HG03039 (cell line): ENCODE data around the gene VSX2.
"Not testable (repeated sequence)": the region's sequence is repeated elsewhere in the genome, so short reads cannot be mapped to it uniquely, and the experiment has no call there.

Source experiments
- ATAC-seq: cut with Tn5 transposase; IDR thresholded peaks from one replicate; pipeline ENCODE4 v1.9.1; 2021; ENCODE audit warnings: mild to moderate bottlenecking, moderate library complexity; ENCODE audit not compliant: unreplicated experiment

VSX2 gene

DNA sequence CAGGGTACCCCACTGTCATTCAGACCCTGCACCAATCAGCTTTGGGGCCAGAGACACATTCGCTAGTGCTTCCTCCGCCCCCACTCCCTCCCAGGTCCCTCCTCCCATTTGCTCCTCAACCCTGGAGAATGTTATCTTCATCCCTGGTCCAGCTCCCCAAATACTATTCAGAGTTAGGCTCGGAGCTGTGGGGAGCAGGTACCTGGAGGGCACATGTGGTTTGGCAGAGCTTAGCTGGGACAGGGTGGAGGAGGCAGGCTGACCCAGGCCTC lies 19.5 kb downstream of the VSX2 start:
- ATAC-seq, result no peak

DNA sequence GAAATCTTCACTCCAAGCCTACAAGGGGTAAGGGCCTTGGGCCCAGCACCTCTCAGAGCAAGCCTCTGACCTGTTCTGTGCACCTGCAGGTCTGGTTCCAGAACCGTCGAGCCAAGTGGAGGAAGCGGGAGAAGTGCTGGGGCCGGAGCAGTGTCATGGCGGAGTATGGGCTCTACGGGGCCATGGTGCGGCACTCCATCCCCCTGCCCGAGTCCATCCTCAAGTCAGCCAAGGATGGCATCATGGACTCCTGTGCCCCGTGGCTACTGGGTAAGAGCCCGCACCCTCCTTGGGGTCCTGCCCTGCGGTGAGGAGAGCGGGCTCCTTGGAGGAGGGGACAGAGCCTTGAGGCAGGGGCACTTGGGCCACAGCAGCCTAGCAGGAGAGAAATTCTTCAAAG lies 20.3 kb downstream of the VSX2 start:
- no peak for ATAC-seq

DNA sequence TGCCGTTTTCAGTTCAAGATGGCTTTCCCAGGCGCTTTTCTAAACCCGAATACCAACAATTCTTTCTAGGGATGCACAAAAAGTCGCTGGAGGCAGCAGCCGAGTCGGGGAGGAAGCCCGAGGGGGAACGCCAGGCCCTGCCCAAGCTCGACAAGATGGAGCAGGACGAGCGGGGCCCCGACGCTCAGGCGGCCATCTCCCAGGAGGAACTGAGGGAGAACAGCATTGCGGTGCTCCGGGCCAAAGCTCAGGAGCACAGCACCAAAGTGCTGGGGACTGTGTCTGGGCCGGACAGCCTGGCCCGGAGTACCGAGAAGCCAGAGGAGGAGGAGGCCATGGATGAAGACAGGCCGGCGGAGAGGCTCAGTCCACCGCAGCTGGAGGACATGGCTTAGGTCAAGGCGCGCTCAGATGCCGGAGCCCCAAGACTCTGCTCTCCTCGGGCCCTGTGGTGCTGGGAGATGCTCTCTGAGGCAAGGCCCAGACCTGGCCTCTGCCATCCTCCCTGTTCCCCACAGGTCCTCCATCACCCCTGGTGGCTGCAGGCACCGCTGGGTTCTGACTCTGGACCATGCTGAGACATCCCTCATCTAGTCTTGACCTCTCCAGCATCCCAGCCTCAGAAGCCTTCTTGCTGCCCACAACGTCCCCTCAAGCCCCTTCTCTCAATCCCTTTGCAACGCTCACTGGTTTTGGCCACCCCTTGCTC lies 21.4 kb downstream of the VSX2 start:
- ATAC-seq, result no peak

DNA sequence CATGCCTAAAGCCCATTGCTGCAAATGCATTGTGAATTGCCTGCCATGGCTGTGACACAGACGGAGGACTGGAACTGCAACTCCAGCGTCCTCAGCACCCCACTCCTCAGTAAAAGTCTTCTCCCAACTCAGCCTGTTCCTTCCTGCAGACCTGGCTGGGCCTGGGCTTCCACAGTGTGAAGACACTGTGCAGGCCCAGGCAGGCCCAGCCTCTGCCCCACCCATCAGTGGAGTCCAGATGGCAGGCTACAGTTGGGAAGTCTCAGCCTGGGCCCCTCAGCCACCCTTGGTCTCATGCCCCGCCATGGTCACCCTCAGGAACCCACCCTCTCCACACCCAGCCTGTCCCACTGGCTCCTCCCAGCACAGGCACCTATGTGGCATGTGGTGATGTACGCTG lies 22.0 kb downstream of the VSX2 start:
- no peak for ATAC-seq

DNA sequence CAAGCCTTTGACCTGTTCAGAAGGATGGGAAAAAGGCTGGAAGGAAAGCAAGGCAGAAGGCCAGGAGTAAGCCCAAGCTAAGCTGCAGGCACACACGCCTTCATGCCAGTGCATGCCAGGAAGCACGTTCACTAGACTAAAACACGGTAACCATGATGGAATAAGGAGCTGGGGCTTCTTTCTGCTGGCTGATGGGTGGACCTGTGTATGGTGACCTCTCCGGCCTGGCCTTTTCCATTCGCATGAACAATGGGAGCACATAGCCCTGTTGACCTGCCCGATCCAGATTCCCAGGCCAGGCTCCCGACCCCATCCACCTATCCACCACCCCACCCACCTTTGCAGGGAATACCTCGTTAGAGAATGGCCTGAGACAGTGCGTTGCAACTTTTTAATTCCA lies 22.8 kb downstream of the VSX2 start:
- no peak for ATAC-seq

DNA sequence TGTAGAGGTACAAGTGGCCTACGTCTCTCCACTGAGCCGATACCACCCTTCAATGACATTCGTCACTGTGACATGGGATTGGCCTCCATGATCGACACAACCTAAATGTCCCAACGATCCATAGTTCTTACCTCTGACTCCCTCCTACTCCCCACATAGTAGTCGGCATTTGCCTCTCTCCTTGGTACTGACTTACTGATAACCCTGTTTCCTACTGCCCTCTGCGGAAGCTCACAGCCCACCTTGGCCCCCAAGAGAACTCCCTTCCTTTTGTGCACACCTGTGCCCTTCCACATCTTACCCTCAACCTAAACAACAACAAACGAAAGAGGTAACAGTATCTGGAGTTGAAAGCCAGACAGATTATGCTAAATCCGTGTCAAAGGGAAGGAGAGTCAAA lies 23.9 kb downstream of the VSX2 start:
- no peak for ATAC-seq

DNA sequence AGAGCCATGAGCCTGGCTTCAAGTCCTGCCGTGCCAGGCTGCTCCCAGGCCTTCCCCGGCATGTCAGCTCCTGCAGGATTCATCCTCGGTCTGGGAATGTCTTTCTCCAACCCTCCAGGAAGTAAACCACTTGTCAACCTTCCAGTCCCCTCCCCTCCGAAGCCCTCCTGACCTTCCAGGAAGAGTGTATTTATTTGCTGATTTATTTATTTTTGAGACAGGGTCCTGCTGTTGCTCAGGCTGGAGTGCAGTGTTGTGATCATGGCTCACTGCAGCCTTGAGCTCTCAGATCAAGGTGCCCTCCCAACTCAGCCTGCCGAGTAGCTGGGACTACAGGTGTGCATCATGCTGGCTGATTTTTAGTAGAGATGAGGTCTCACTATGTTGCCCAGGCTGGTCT lies 24.7 kb downstream of the VSX2 start:
- no peak for ATAC-seq

DNA sequence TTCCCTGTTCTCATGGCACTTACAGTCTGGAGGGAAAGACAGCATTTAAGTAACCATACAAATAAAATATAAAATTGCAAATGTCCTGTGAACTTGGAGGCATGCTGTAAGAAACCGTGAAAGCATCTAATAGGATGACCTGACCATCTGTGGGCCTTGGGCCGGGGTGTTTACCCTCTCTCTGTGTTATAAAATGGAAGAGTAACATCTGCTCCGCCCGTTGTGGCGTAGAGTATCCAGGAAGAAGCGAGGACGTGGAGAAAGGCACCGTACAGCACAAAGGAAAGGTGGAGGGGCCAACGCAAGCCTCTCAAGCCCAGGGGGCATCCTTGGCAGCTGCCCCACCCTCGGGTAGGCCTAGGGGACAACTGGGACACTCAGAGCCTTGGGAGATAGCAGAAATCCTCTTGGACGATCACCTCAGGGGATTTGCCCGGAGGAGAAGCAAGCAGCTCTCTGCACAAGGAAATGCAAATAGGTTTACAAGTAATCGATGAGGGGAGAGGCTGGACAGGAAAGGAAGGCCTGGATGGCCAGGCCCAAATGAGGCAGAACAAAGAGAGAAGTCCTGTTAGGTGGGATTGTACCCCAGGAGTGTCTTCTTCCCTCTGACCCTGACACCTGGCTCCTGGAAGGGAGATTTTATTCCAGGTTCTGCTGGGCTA lies 26.2 kb downstream of the VSX2 start:
- ATAC-seq, result no peak

DNA sequence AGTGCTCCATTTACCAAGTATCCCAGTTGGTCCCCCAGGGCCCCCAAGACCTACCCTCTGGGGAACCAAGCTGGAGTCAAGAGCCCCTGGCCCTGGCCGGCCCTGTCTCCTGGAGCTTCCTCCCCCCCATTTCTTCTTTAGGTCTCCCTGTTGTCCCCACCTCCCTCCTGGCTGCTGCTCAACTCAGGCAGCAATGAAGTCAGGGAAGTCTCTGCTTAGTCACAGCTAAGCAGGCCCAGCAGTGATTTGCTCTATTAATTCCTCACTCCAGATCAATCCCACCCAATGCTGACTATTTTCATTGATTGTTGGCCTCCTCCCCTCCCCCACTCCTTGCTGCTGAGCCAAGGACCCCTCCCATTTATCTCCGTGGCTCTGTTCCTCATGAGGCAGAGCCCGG lies 28.3 kb downstream of the VSX2 start:
- no peak for ATAC-seq

DNA sequence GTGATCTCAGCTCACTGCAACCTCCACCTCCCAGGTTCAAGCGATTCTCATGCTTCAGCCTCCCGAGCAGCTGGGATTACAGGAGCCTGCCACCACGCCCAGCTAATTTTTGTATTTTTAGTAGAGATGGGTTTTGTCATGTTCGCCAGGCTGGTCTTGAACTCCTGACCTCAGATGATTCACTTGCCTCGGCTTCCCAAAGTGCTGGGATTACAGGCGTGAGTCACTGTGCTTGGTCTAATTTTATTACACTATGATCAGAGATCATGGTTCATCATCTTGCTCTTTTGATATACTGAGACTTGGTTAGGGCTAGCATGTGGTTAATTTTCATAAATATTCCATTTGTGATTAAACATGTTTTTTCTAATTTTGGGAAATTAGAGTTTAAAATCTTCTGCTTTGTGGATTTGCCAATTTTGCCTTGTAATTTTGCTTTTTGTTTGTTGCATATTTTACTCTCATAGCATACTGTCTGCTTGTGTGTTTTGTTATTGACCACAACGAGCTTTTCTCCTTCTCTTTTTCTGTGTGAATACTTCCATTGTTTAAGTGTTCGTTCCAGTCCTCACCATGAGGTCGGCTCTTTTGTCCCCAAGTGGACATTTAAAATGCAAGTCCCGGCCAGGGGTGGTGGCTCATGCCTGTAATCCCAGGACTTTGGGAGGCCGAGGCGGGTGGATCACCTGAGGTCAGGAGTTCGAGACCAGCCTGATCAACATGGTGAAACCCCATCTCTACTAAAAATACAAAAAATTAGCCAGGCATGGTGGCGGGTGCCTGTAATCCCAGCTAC lies 31.3 kb downstream of the VSX2 start:
- not testable (repeated sequence) for ATAC-seq

DNA sequence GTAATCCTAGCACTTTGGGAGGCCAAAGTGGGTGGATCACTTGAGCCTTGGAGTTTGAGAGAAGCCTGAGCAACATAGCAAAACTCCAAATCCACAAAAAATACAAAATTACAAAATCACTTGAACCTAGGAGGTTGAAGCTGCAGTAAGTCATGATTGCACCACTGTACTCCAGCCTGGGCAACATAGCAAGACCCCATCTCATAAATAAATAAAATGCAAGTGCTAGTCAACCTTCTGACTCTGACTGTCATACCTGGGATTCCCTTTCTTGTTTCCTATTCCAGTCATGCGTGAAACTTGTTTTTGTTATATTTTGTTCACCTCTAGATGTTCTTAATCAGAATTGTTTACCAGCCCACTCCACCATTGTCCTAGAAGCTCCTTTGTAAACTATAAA lies 32.1 kb downstream of the VSX2 start:
- no peak for ATAC-seq

DNA sequence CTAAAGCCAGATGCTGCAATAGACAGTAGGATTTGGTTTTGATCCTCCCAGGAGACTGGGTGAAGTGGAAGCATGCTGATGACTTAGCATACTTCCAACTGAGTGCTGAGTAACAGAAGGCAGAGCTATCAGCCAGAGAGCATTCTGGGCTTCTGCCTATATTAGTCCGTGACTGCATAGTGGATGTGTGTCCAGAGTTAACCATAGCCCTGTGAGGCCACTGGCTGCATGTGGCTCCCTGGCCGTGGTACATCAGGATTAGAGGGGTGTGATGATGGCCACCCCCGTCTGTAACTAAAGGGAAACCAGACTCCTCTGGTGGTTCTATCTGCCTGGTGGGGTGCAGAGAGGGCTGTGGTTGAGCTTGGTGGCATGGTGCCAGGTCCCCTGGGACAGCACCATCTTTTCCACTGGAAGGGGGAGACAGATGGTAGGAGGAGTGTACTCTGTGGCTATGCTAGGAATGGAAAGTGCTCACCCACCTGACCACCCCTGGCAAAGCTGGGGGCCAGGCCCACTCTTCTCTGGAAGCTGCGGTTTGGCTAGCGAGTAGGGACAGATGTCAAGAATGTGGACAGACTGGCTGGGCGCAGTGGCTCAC lies 36.1 kb downstream of the VSX2 start:
- ATAC-seq, result no peak

DNA sequence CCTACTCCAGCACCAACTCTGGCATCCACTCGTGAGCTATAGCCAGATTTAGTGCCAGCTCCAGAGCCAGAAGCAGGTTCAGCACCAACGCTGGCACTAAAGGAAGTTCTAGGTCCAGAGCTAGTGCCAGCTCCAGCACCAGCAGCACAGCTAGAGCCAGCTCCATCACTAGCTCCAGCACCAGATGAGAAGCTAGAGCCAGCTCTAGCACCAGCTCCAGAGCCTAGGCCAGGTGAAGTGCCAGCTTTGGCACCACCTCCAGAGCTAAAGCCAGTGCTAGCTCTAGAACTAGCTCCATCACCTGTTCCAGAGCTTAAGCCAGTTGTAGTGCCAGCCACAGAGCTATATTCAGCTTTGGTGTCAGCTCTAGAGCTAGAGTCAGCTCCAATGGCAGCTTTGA lies 38.8 kb downstream of the VSX2 start:
- no peak for ATAC-seq

DNA sequence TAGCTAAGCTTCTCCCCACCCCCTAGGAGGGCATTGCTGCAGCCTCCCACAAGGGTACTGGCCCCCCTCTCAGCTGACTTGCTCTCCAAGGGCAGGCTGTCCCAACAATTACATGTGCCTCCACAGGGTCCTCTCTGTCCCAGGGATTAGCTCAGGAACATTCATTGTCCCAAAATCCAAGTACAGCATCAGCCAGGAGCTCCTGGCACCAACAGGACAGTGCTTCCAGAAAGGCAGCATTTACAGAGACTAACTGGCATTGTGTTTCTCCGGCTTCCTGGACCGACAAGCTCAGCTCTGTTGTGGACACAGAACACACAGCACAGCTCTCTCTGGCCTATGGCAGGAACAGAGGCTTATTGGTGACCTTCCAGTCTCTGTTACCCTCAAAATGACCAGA lies 41.8 kb downstream of the VSX2 start:
- no peak for ATAC-seq

DNA sequence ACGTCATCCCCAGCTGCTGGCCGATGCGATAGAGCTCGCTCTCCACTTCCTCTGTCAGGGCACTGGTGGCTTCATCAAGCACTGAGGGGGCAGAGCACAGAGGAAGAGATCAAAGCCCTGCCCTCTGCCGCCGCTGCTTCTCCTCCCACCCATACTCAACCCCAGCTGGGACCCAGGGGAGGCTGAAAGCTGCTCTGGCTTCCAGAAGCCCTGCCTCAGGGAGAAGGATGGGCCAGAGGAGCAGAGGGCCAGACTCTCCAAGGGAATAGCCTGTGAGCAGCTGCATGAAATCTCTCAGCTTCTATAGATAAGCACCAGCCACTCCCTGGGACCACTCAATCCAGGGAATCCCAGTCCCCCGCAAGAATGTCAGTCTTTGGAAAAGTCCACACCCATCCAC lies 47.5 kb downstream of the VSX2 start:
- no peak for ATAC-seq

DNA sequence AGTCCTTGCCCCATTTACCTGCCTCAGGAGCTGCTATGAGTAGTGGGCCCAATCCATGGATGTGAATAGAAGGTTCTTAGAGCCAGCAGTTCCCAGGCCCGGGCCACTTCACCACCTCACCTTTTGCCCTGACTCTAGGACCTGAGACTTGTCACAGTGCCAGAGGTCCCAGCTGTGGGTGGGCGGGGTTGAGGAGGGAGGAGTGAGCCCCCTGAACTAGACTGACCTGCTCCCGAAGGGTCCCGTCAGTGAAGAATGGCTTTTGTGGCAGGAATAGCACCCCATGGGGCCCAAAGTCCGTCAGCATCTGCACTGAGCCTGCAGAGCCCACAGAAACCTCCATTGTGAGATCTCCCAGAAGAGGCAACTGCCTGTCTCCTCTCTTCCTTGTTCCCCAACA lies 50.6 kb downstream of the VSX2 start:
- no peak for ATAC-seq

DNA sequence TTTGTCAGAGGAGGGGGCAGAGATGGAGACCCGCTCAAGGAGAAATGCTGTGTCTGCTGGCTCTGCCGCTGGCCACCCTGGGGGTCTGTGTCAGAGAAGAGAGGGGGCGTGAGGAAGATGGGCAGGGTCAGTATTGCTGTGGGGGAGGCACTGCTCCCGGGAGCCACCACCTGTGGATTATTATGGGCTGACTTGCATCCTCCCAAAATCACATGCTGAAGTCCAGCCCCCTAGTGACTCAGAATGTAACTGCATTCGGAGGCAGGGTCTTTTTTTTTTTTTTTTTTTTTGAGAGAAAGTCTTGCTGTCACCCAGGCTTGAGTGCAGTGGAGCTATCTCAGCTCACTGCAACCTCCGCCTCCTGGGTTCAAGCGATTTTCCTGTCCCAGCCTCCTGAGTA lies 51.2 kb downstream of the VSX2 start:
- ATAC-seq, result no peak

DNA sequence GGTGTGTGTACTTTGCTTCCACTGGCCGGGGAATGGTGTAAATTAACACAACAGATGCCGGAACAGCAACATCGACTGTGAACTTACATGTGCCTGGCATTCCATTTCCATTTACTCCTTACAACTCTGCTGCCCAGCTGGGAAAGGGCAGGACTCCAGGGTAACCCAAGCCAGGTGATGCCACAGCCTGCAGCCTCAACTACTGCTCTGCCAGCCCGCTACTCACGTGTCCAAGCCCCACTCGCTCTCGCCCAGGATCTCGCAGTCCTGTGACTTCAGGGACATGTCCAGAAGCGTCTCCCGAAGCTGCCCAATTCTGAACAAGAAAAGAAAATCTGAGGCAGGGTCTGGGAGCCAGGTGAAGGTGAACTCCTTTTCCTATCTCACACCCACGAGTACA lies 52.8 kb downstream of the VSX2 start:
- ATAC-seq, result no peak

DNA sequence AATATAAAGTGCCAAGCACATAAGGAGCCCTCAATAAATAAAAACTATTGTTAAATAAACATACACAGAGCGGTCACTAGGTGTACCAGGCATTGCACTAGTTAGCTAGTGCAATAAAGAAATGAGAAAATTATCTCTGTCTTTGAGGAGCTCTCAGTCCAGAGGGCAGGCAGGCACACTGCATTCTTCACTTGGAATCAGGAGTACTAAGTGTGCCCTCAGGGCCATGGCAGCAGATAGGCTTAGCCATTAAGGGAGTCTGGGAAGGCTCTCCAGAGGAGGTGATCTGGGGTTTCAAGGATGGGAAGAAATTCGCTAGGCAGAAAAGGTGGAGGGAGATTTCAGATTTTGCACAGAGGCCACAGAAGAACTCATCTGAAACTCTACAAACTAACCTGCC lies 54.4 kb downstream of the VSX2 start:
- no peak for ATAC-seq

DNA sequence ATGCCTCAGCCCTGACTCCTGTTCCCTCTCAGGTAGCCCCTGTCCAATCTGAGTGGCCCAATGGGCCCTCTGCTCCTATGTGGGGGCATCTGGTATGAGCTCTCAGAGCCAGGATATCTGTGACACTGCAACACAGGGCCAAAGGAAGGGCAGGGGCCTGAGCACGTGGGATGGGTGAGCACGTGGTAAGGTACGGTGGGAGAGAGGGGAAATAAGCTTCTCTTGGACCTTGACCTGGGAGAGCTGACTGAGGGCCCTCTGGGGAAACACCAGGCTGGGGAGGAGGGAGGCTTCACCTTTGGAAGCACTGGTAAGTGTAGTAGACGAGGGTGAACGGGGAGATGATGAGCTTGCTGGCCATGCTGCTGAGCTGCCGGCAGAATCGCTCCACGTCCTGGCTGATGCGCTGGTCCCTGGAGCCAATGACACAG lies 56.8 kb downstream of the VSX2 start:
- ATAC-seq, result no peak

DNA sequence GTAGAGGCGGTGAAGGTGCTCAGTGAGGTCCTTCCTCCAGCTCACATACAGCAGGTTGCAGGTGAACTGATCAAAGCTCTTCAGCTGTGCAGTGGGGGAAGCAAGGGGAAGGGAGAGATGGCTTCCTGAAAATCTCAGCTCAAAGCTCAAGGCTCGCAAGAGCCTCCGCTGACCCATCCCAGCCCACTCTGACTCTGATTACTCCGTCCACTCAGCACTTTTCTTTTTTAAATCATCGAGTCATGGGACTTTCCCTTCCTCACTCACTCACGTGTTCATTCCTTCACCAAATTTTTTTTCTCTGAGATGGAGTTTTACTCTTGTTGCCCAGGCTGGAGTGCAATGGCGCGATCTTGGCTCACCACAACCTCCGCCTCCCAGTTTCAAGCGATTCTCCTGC lies 58.7 kb downstream of the VSX2 start:
- ATAC-seq, result no peak

DNA sequence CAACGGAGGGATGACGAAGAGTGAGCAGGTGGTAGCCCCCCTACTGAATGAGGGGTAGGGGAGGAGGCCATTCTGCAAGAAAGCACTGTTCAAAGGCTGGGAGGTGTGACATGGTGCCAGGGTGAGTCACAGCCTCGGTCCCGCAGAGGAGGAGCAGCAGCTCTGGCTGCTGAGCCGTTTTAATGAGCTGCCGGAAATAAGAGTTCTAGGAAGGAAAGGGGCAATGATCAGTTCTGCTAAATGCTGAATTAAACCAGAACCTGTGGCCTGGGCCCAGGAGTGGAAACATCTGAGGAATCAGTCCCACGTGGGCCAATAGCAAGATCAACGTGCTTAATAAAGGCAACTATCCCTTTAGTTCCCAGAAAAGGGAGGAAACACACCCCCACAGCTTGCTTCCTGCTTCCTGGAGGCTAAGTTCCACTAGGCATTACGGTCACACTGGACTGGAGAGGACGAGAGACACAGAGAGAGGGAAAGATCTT lies 59.9 kb downstream of the VSX2 start:
- no peak for ATAC-seq
